GM18907 (cell line): ENCODE measurements around the gene TMEM43.

Experiments
- ATAC-seq: cut with Tn5 transposase; IDR thresholded peaks from one replicate; pipeline ENCODE4 v1.9.1; 2021; ENCODE audit warnings: mild to moderate bottlenecking, moderate library complexity; ENCODE audit not compliant: unreplicated experiment

The TMEM43 gene

GRCh38 chr3:14170531-14171159, 45.8 kb downstream of the TMEM43 start:
- no peak for ATAC-seq

GRCh38 chr3:14172496-14172895, 47.6 kb downstream of the TMEM43 start:
- ATAC-seq, result no peak

- ATAC-seq, result no peak
Observed at GRCh38 chr3:14174483-14174882, 49.6 kb downstream of the TMEM43 start.

GRCh38 chr3:14175383-14176037, 50.7 kb downstream of the TMEM43 start:
- no peak for ATAC-seq

DNA sequence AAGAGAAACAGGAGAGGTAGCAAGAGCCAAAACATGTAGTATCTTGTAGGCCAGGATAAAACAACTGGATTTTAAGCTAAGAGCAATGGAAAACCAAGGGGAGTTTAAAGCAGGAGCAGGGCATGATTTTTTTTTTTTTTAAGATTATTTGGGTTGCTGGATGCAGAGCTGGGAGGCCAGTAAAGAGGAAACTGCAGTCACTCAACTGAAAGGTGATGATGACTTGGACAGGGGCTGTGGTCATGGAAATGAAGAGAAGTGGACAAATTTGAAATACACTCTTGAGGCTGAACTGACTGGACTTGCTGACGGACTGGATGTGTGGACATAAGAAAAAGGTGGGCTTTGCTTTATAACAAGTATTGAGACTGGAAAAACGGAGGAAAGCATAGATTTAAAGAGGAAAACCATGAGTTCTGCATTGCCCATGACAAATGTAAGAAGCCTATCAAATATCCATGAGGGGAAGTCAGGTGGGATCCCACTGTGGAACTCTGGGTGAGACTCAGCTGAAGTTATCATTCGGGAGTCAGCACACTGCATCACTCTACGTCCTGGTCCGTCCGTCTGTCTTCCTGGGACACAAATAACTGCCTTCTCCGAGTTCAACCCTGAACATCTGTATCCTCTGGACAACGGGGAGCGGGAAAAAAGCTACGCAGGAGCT, 52.9 kb downstream of the TMEM43 start:
- no peak for ATAC-seq

DNA sequence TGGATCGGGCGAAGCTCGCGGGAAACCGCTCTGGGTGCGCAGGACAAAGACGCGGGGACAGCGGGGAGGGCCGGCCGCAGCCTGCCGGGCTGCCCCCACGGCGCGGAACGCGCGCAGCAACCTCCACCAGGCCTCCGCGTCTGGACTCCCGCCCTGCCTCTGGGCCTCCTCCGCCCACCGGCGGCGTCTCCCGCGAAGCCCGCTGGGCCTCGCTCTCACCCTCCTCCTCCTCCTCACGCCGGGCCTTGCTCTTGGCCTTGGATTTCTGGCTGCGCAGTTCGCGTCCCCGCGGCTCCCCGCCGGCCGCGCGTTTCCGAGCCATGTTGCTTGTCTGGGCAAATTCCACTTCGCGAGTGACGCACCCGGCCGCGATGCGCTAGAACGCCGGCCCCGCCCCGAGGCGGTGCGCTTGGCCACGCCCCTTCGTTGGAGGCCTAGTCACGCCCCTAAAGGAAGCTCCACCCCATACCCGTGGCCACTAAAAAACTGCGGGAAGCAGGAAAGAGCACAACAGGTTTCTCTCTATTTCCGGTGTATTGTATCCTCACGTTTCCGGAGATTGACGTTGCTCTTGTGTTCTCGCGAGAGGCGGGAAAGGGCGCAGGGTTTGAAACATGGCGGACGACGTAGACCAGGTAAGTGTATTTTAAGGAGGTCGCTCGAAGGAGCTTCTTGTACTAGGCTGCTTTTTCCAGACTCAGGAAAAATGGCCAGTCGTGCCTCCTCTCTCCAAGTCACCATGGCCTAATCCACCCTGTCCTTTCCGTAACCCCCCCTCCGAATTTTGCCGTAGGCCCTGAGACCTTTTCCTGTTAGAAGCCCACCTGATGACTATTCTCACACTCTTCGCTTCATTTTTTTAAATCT, 53.6 kb downstream of the TMEM43 start, which contains the start of the genes LSM3 and XPC:
Gene LSM3, plus strand, starts transcription at position 571 of the 867 bp plus-strand sequence. Its CDS starts 44 bp downstream, at position 615.
Gene XPC, minus strand, starts transcription at position 355 of the 867 bp plus-strand sequence. Its CDS starts 33 bp downstream, at position 322.
- peak; percentile 95 for ATAC-seq

GRCh38 chr3:14179114-14179465, 54.2 kb downstream of the TMEM43 start:
- ATAC-seq, result no peak

GRCh38 chr3:14179795-14180194, 54.9 kb downstream of the TMEM43 start:
- ATAC-seq, result no peak

GRCh38 chr3:14181253-14181652, 56.4 kb downstream of the TMEM43 start:
- no peak for ATAC-seq

DNA sequence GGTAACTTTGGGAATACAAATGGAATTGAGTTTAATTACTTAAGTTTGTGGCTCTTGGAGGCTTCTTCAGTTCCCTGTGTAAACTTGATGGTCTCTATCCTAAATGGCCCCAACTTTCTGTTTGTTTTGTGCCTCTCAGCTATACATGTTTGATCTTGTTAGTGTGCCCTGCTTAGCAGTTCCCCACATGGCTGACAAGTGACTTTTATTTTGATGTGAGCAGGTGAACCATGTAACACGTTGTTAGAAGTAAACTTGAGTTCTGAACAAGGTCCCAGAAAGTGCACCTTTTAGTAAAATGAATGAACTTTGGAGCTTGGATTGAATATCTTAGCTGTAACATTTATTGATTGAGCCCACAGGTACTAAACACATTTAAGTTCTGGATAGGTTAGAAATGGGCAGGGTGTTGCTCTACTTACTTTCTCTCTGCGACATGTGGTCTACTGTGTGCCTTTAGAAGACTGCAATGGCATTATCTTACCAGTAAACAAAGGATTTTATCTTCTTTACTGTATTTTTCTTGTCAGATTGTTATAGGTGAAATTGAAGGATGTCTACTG, 58.2 kb downstream of the TMEM43 start:
- no peak for ATAC-seq

- no peak for ATAC-seq
Observed at GRCh38 chr3:14186854-14187458, 62.1 kb downstream of the TMEM43 start.

GRCh38 chr3:14188041-14188754, 63.3 kb downstream of the TMEM43 start:
- no peak for ATAC-seq
